Endothelial cell of umbilical vein (primary cell): ENCODE data around the gene CLIC4. TPM values are rescaled to one million over a fixed set of nuclear protein-coding genes. Genes with fewer than 3 reads are reported as not detected.

Experiments used
- BruUV-seq: library from RNA; stranded (reverse); fragments of 400-500 nt; replicated peaks from 2 replicates; lab custom pipeline; 2021; lab: Mats Ljungman, UMichigan
- CTCF ChIA-PET: fragments of 300-600, 350-600 bp; sonication (Branson Sonifier 250); formaldehyde crosslinking; loops from one replicate; lab custom pipeline; 2021; ENCODE audit warnings: antibody characterized with exemption, inconsistent platforms; lab: Charles Lee
- POLR2A ChIA-PET: fragments of 300-600, 350-600 bp; sonication (Branson Sonifier 250); formaldehyde crosslinking; loops from one replicate; lab custom pipeline; 2021; ENCODE audit warnings: antibody characterized with exemption, inconsistent platforms; lab: Charles Lee
- DNase-seq: peaks from one replicate; pipeline ENCODE4 v3.0.0-alpha.2; 2011; ENCODE audit warnings: low read depth, low spot score
- FAIRE-seq: peaks from 2 replicates; lab custom pipeline; 2011; peaks lifted over from hg19 to GRCh38; lab: Jason Lieb, UNC
- H2AFZ ChIP-seq: 2 replicates; pipeline ENCODE4 v1.6.0; 2012; ENCODE audit warnings: low read depth, low read length, control low read depth, inconsistent platforms
- H3K27ac ChIP-seq: 2 replicates; pipeline ENCODE4 v1.5.1; 2011; ENCODE audit warnings: low read depth, mild to moderate bottlenecking, control low read depth, low read length, moderate library complexity; ENCODE audit not compliant: insufficient read depth
- H3K27me3 ChIP-seq, 2 experiments: 2 replicates each; pipeline versions ENCODE4 v1.6.0 to v1.6.1; 2011; ENCODE audit warnings: low read length in 2 of 2, mixed read lengths in 1 of 2; ENCODE audit not compliant: control insufficient read depth in 2 of 2, insufficient read depth in 2 of 2
- H3K36me3 ChIP-seq, 2 experiments: 2 replicates in 1 of 2; 3 replicates in 1 of 2; pipeline ENCODE4 v1.5.1; 2011; ENCODE audit warnings: low read length in 2 of 2, mild to moderate bottlenecking in 1 of 2, moderate library complexity in 1 of 2; ENCODE audit not compliant: control insufficient read depth in 2 of 2, insufficient read depth in 2 of 2; ENCODE audit errors: extremely low read depth in 1 of 2
- H3K4me1 ChIP-seq: 3 replicates; pipeline ENCODE4 v1.5.1; 2011; ENCODE audit warnings: mild to moderate bottlenecking, low read length; ENCODE audit not compliant: control insufficient read depth, insufficient read depth; ENCODE audit errors: extremely low read depth
- H3K4me2 ChIP-seq: 2 replicates; pipeline ENCODE4 v1.6.1; 2011; ENCODE audit warnings: low read length, control low read depth, mixed read lengths; ENCODE audit not compliant: insufficient read depth
- H3K4me3 ChIP-seq, 3 experiments: fragments of 200-600 bp in 1 of 3; sonication (generic), shearing (Covaris generic) in 1 of 3; replicated peaks in 1 of 3; 2 replicates each; pipeline ENCODE4 v1.5.1; 2011 to 2016; ENCODE audit warnings: control low read depth in 3 of 3, low read length in 3 of 3, mild to moderate bottlenecking in 2 of 3, inconsistent platforms in 1 of 3, low read depth in 1 of 3, moderate library complexity in 1 of 3; ENCODE audit not compliant: insufficient read depth in 1 of 3
- H3K79me2 ChIP-seq: 2 replicates; pipeline ENCODE4 v1.6.0; 2012; ENCODE audit warnings: low read length, inconsistent platforms; ENCODE audit not compliant: control insufficient read depth, insufficient read depth
- H3K9ac ChIP-seq: replicated peaks from 2 replicates; pipeline ENCODE3; 2011; ENCODE audit warnings: low read length, control low read depth; ENCODE audit not compliant: insufficient read depth; ENCODE audit errors: extremely low read depth
- H3K9me1 ChIP-seq: replicated peaks from 3 replicates; pipeline ENCODE4 v1.6.0; 2011; ENCODE audit warnings: mild to moderate bottlenecking, low read length; ENCODE audit not compliant: control insufficient read depth, insufficient read depth; ENCODE audit errors: extremely low read depth
- H3K9me3 ChIP-seq: replicated peaks from 2 replicates; pipeline ENCODE4 v1.5.1; 2012; ENCODE audit warnings: low read length, inconsistent platforms; ENCODE audit not compliant: control insufficient read depth, insufficient read depth
- H4K20me1 ChIP-seq: replicated peaks from 2 replicates; pipeline ENCODE3; 2011; ENCODE audit warnings: mild to moderate bottlenecking, low read length; ENCODE audit not compliant: control insufficient read depth, insufficient read depth; ENCODE audit errors: extremely low read depth
- CTCF ChIP-seq, 2 donors: IDR thresholded peaks; 1 replicate in 1 of 2; 2 replicates in 1 of 2; pipeline ENCODE4 v1.5.1; 2011; ENCODE audit warnings: low read length in 2 of 2, mild to moderate bottlenecking in 2 of 2, moderate library complexity in 2 of 2, control low read depth in 1 of 2, inconsistent platforms in 1 of 2, low read depth in 1 of 2; ENCODE audit not compliant: insufficient read depth in 1 of 2; ENCODE audit errors: extremely low read depth in 1 of 2
- EZH2 ChIP-seq: IDR thresholded peaks from 2 replicates; pipeline ENCODE4 v1.6.1; 2012; ENCODE audit warnings: borderline replicate concordance, low read depth, mild to moderate bottlenecking, moderate library complexity, low read length, inconsistent platforms; ENCODE audit not compliant: severe bottlenecking
- FOS ChIP-seq: IDR thresholded peaks from 2 replicates; pipeline ENCODE4 v1.6.1; 2011; ENCODE audit warnings: mild to moderate bottlenecking, low read length, moderate library complexity, borderline replicate concordance; ENCODE audit not compliant: insufficient read depth
- GATA2 ChIP-seq: IDR thresholded peaks from 2 replicates; pipeline ENCODE4 v1.7.0; 2011; ENCODE audit warnings: low read depth, mild to moderate bottlenecking, moderate library complexity, mixed read lengths, low read length; ENCODE audit not compliant: insufficient read length, insufficient read depth
- JUN ChIP-seq: IDR thresholded peaks from 2 replicates; pipeline ENCODE4 v1.6.1; 2011; ENCODE audit warnings: borderline replicate concordance, low read depth; ENCODE audit not compliant: insufficient read length, insufficient read depth
- MAX ChIP-seq: IDR thresholded peaks from 2 replicates; pipeline ENCODE4 v1.6.1; 2011; ENCODE audit not compliant: insufficient read depth, insufficient read length
- MYC ChIP-seq: IDR thresholded peaks from one replicate; pipeline ENCODE4 v1.6.1; 2011; ENCODE audit warnings: mild to moderate bottlenecking, low read depth, low read length
- POLR2A ChIP-seq: IDR thresholded peaks from 2 replicates; pipeline ENCODE4 v1.6.1; 2012; ENCODE audit warnings: low read depth, mild to moderate bottlenecking, control low read depth, low read length
- POLR2AphosphoS5 ChIP-seq: IDR thresholded peaks from 2 replicates; pipeline ENCODE4 v1.6.1; 2012; ENCODE audit warnings: low read depth, mild to moderate bottlenecking, control low read depth, low read length, moderate library complexity; ENCODE audit not compliant: insufficient read depth
- dilution Hi-C: fragments of 300-500 bp; cut with MboI; formaldehyde crosslinking; loops from one replicate; pipeline ENCODE4 v1.15.0; 2019; ENCODE audit warnings: low sequenced_read_pairs; ENCODE audit not compliant: extremely low pct_ligation_motif_present
- intact Hi-C: fragments of 100-400 bp; cut with micrococcal nuclease; formaldehyde crosslinking; loops from one replicate; pipeline ENCODE4 v1.10.0; 2022
- polyA plus RNA-seq, 4 experiments: library from polyadenylated mRNA; depleted of rRNA in 3 of 4; stranded (reverse) in 3 of 4; unstranded in 1 of 4; fragments of >200 nt; gene quantifications; 2 replicates each; pipeline versions ENCODE4 v1.2.1 to v1.2.3, GENCODE V29; 2011 to 2012; ENCODE audit warnings: missing spikeins in 1 of 4
- total RNA-seq: library from RNA; stranded (reverse); gene quantifications from 2 replicates; pipeline ENCODE4 v1.2.3, GENCODE V29; 2021

Gene CLIC4
- total and polyA plus RNA-seq, 2 donors (not counting 3 experiments of a cell fraction or from before 2014, with no cell fraction given) = 97.5 to 330 TPM

GRCh38 chr1:24776821-24777220 is 31.6 kb downstream of the CLIC4 start:
- POLR2A ChIA-PET = interaction anchor here (1.0 kb wide), 1 partner anchor 29 kb away, joined by 4 read pairs; no protein-coding TSS in a partner anchor
- Histone ChIP-seq H3K9ac (no peak overlapping the region), H3K27me3 (no peaks in the 10 kb centered on the region), H2AFZ (no peak overlapping the region), H3K36me3 (peaks cover 0 to 2% of the 10 kb centered on the region in 2 experiments), H3K79me2 (peaks cover 97% of the 10 kb centered on the region), H3K9me1 (peaks cover 4% of the 10 kb centered on the region), H3K4me2 (no peak overlapping the region), H3K27ac (no peak overlapping the region), H3K4me3 (no peak overlapping the region), H3K9me3 (no peaks in the 10 kb centered on the region), H3K4me1 (peaks cover 8% of the 10 kb centered on the region), H4K20me1 (no peaks in the 10 kb centered on the region)
- FAIRE-seq (no peak), DNase-seq (no peak)
- dilution Hi-C loops (no loop called here), intact Hi-C loops (no loop called here)
- no TSS peak for BruUV-seq
- TF ChIP-seq MAX (no peak), POLR2AphosphoS5 (no peak), MYC (no peak)
- CTCF ChIA-PET = interaction anchor here (1.0 to 3.3 kb wide), 2 partner anchors 8 to 88 kb away, joined by 3 to 15 read pairs; no protein-coding TSS in a partner anchor

- H3K4me3 ChIP-seq = no peak overlapping the region
- H3K9me3 ChIP-seq = no peaks in the 10 kb centered on the region
- H2AFZ ChIP-seq = no peak overlapping the region
- no peak overlapping the region for H3K4me2 ChIP-seq
- ChIA-PET CTCF (interaction anchor here (0.7 to 1.2 kb wide), 4 partner anchors 33 to 89 kb away, joined by 3 to 5 read pairs (median 3); partner anchors contain the start of gene CLIC4), POLR2A (no interaction called here)
- peaks cover 4% of the 10 kb centered on the region for H3K9me1 ChIP-seq
- H3K27me3 ChIP-seq = no peaks in the 10 kb centered on the region
- BruUV-seq = no TSS peak
- peaks cover 97% of the 10 kb centered on the region for H3K79me2 ChIP-seq
- FAIRE-seq (no peak), DNase-seq (no peak)
- TF ChIP-seq POLR2AphosphoS5 = no peak
- TF ChIP-seq POLR2A = no peak
- no peak for TF ChIP-seq EZH2
- TF ChIP-seq GATA2 = no peak
- no peak for TF ChIP-seq MYC
- no peak for TF ChIP-seq CTCF (IDR thresholded peaks at IDR 0.05; ENCODE audit: extremely low read depth in 1 of 2, insufficient read depth in 1 of 2, low read depth in 1 of 2, low read length in 2 of 2)
- TF ChIP-seq MAX = no peak
- TF ChIP-seq FOS = no peak
- no peak for TF ChIP-seq JUN
- dilution Hi-C loops (no loop called here), intact Hi-C loops (no loop called here)
- H4K20me1 ChIP-seq = no peaks in the 10 kb centered on the region
- H3K4me1 ChIP-seq = peaks cover 4% of the 10 kb centered on the region
- H3K27ac ChIP-seq = no peak overlapping the region
- H3K36me3 ChIP-seq = peaks cover 0 to 2% of the 10 kb centered on the region in 2 experiments
- H3K9ac ChIP-seq = no peak overlapping the region
These were observed 32.9 kb downstream of the CLIC4 start for GRCh38 chr1:24778141-24778540.
